ENCODE measurements around the gene BEGAIN.

BEGAIN gene

GRCh38 chr14:100567877-100568163 lies 19.4 kb downstream of the BEGAIN start:
- peak; percentile 56 for DNase-seq (ENCODE audit: low spot score)

GRCh38 chr14:100567009-100567876 lies 20.0 kb downstream of the BEGAIN start:
- DNase-seq (ENCODE audit: low spot score) = peak; percentile 61

GRCh38 chr14:100566586-100566985 lies 20.6 kb downstream of the BEGAIN start:
- no peak for DNase-seq (ENCODE audit: low spot score)

GRCh38 chr14:100566119-100566518 lies 21.1 kb downstream of the BEGAIN start:
- no peak for DNase-seq (ENCODE audit: low spot score)

GRCh38 chr14:100565650-100566049 lies 21.6 kb downstream of the BEGAIN start:
- no peak for DNase-seq (ENCODE audit: low spot score)

- DNase-seq (ENCODE audit: low spot score) = no peak
Observed at GRCh38 chr14:100564512-100564911, 22.7 kb downstream of the BEGAIN start.

- no peak for DNase-seq (ENCODE audit: low spot score)
Observed at GRCh38 chr14:100562751-100563150, 24.5 kb downstream of the BEGAIN start.

GRCh38 chr14:100561005-100561404 lies 26.2 kb downstream of the BEGAIN start:
- no peak for DNase-seq (ENCODE audit: low spot score)

GRCh38 chr14:100560471-100560870 lies 26.7 kb downstream of the BEGAIN start:
- DNase-seq (ENCODE audit: low spot score) = no peak

- no peak for DNase-seq (ENCODE audit: low spot score)
Observed at GRCh38 chr14:100559455-100559854, 27.8 kb downstream of the BEGAIN start.

GRCh38 chr14:100558966-100559365 lies 28.3 kb downstream of the BEGAIN start:
- DNase-seq (ENCODE audit: low spot score) = no peak

- DNase-seq (ENCODE audit: low spot score) = no peak
Observed at GRCh38 chr14:100558226-100558625, 29.0 kb downstream of the BEGAIN start.

- DNase-seq (ENCODE audit: low spot score) = no peak
Observed at GRCh38 chr14:100557658-100558057, 29.6 kb downstream of the BEGAIN start.

GRCh38 chr14:100556936-100557505 lies 30.2 kb downstream of the BEGAIN start:
- no peak for DNase-seq (ENCODE audit: low spot score)

GRCh38 chr14:100556140-100556475 lies 31.1 kb downstream of the BEGAIN start:
- DNase-seq (ENCODE audit: low spot score) = no peak

GRCh38 chr14:100555436-100556139 lies 31.6 kb downstream of the BEGAIN start:
- DNase-seq (ENCODE audit: low spot score) = no peak

GRCh38 chr14:100554696-100555320 lies 32.4 kb downstream of the BEGAIN start:
- DNase-seq (ENCODE audit: low spot score) = no peak

GRCh38 chr14:100554082-100554677 lies 33.0 kb downstream of the BEGAIN start:
- DNase-seq (ENCODE audit: low spot score) = no peak

- no peak for DNase-seq (ENCODE audit: low spot score)
Observed at GRCh38 chr14:100553471-100553870, 33.7 kb downstream of the BEGAIN start.

- no peak for DNase-seq (ENCODE audit: low spot score)
Observed at GRCh38 chr14:100552524-100553125, 34.6 kb downstream of the BEGAIN start.

- no peak for DNase-seq (ENCODE audit: low spot score)
Observed at GRCh38 chr14:100551056-100551455, 36.2 kb downstream of the BEGAIN start.
